OCI-LY1 (cell line): ENCODE data around the gene XYLT1.

Source experiments
- CTCF ChIP-seq: fragments of 200-600 bp; sonication (generic), shearing (Covaris generic); IDR thresholded peaks from 2 replicates; pipeline ENCODE4 v1.5.1; 2017; ENCODE audit warnings: mild to moderate bottlenecking, antibody characterized with exemption, low read length, moderate library complexity, mixed read lengths
- EZH2 ChIP-seq: fragments of 200-600 bp; sonication (generic), shearing (Covaris generic); IDR thresholded peaks from 2 replicates; pipeline ENCODE4 v1.8.0; 2017; ENCODE audit warnings: borderline replicate concordance, mixed run types, mild to moderate bottlenecking, antibody characterized with exemption, low read length, moderate library complexity, mixed read lengths

GRCh38 chr16:17470908-17471718, at the start of gene XYLT1:
- TF ChIP-seq CTCF (no peak), EZH2 (no peak)
